ENCODE data around the gene ATP2B2. TPM values are rescaled to one million over a fixed set of nuclear protein-coding genes. Genes with fewer than 3 reads are reported as not detected.
A peak's percentile ranks its signal among the peaks of the same experiment; 100 is the strongest.

The ATP2B2 gene
- total and polyA plus RNA-seq, 9 of the 15 experiments (the other 6 are each of a cell fraction or from before 2014, with no cell fraction given), result 0.06 TPM; not detected in 8

GRCh38 chr3:10547413-10547812, 42.0 kb upstream of the ATP2B2 start:
- WGBS (ENCODE audit: insufficient coverage, low coverage, missing lambda C conversion rate), result 0% methylated on average over 7 of the region's 7 CpGs
- H3K4me3 ChIP-seq, result no peak overlapping the region
- CTCF ChIA-PET (ENCODE audit: low intra/inter-chr PET ratio), result no interaction called here
- no peak overlapping the region for H2AFZ ChIP-seq (ENCODE audit: low read depth, low read length)
- H4K20me1 ChIP-seq (replicated peaks; ENCODE audit: control insufficient read depth, insufficient read depth, low read length), result peaks cover 3% of the 10 kb centered on the region; the same call in 1 of the 2 replicates
- H3K27me3 ChIP-seq (ENCODE audit: control insufficient read depth in 2 of 2, insufficient read depth in 2 of 2, low read length in 2 of 2), result peaks cover 5 to 27% of the 10 kb centered on the region in 2 experiments; a peak in 4 of 5 replicates
- no peaks in the 10 kb centered on the region; a peak in 1 of 5 replicates for H3K4me1 ChIP-seq (replicated peaks in 1 of 2; ENCODE audit: control insufficient read depth in 2 of 2, insufficient read depth in 2 of 2, low read length in 2 of 2)
- H3K9me3 ChIP-seq (replicated peaks; ENCODE audit: control insufficient read depth, insufficient read depth, low read depth, low read length), result no peaks in the 10 kb centered on the region
- POLR2A ChIA-PET, result no interaction called here
- no peak overlapping the region for H3K4me2 ChIP-seq (ENCODE audit: insufficient read depth, low read length)
- DNase-seq (ENCODE audit: extremely low read depth in 1 of 4, low spot score in 3 of 4) (no peak), FAIRE-seq (no peak), ATAC-seq (no peak)
- TF ChIP-seq SPI1 (IDR thresholded peaks at IDR 0.05; ENCODE audit: borderline replicate concordance, low read depth, low read length) (0 out of 2 replicates have a peak, but pooled peaks have one; percentile 13), RREB1 (CRISPR knock-in tag; IDR thresholded peaks at IDR 0.05) (no peak), ZFP36 (IDR thresholded peaks at IDR 0.05; ENCODE audit: low read depth, low read length, partially characterized antibody) (peak; percentile 71), TAF1 (IDR thresholded peaks at IDR 0.05; ENCODE audit: control insufficient read depth, extremely low read depth, insufficient read depth, low read length, severe bottlenecking) (no peak), MECOM (CRISPR knock-in tag; IDR thresholded peaks at IDR 0.05) (no peak), SMARCA5 (IDR thresholded peaks at IDR 0.05) (peak; percentile 20; the same call in 1 of the 2 replicates), BCOR (IDR thresholded peaks at IDR 0.05) (peak; percentile 47; the same call in 1 of the 2 replicates), RBM25 (IDR thresholded peaks at IDR 0.05; ENCODE audit: low read depth, low read length, severe bottlenecking) (peak; percentile 82), FUS (optimal IDR thresholded peaks at IDR 0.05; ENCODE audit: low read depth, low read length) (no peak), LARP7 (IDR thresholded peaks at IDR 0.05) (no peak)
- H3K79me2 ChIP-seq (ENCODE audit: control insufficient read depth, insufficient read depth, low read length), result no peaks in the 10 kb centered on the region
- BruUV-seq (replicated peaks), result no TSS peak
- H3K9ac ChIP-seq (ENCODE audit: insufficient read depth in 1 of 2, low read depth in 2 of 2, low read length in 2 of 2), result no peak overlapping the region
- H3K27ac ChIP-seq (ENCODE audit: extremely low read depth, low read depth, low read length), result no peak overlapping the region
- H3K36me3 ChIP-seq (ENCODE audit: control insufficient read depth, insufficient read depth, low read length), result no peaks in the 10 kb centered on the region
- intact Hi-C loops (cut with micrococcal nuclease), result no loop called here
- H3K9me1 ChIP-seq (ENCODE audit: control insufficient read depth, insufficient read depth, low read length), result no peaks in the 10 kb centered on the region
- in situ Hi-C loops (cut with MboI), result no loop called here
